ENCODE data around the gene MED26.
"Not testable (repeated sequence)": the region's sequence is repeated elsewhere in the genome, so short reads cannot be mapped to it uniquely, and the experiment has no call there.

MED26 gene, protein sequence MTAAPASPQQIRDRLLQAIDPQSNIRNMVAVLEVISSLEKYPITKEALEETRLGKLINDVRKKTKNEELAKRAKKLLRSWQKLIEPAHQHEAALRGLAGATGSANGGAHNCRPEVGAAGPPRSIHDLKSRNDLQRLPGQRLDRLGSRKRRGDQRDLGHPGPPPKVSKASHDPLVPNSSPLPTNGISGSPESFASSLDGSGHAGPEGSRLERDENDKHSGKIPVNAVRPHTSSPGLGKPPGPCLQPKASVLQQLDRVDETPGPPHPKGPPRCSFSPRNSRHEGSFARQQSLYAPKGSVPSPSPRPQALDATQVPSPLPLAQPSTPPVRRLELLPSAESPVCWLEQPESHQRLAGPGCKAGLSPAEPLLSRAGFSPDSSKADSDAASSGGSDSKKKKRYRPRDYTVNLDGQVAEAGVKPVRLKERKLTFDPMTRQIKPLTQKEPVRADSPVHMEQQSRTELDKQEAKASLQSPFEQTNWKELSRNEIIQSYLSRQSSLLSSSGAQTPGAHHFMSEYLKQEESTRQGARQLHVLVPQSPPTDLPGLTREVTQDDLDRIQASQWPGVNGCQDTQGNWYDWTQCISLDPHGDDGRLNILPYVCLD

DNA sequence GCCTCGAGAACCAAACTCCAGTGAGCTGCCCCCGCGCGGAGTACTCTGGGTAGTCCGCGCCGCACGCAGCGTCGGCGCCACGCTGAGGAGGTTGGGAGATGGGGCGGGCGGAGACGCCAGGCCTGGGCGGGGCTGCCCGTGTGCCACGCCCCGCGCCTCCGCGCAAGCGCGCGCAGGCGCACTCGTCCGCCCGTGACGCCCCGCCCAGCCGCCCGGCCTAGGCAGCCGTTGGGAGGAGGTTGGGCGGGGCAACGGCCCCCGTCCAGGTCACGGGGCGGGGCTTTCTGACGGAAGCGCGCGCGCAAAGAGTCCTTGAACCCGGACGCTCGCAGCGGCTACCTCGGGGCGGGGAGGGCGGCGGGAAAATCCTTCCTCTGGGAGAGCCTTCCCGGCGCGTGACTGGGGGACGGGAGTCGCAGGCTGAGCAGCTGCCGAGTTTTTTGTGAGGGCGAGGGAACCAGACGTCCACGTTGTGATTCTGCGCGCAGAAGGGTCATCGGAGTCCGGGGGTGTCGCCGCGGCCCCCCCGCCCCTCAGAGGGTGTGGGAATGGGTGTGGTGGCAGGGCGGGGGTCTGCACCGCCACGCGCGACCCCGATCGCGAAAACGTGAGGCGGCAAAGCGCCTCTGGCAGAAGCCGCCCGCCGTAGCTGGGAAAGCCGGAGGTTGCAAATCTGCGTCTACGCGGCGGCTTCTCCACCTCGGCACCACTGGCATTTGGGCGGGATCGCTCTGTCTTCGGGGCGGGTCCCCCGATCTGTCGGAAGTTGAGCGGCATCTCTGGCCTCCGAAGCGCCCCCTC, at the start of gene MED26:
MED26 (minus strand) TSS at position 22 of the 801 bp plus-strand sequence. CDS start 261 bp downstream, outside the sequence.
- in situ Hi-C loops (cut with MboI; ENCODE audit: low sequenced_read_pairs, unreplicated experiment) = no loop called here
- DNase-seq (ENCODE audit: low spot score) = peak; percentile 99
- TF ChIP-seq, protein P1, sequence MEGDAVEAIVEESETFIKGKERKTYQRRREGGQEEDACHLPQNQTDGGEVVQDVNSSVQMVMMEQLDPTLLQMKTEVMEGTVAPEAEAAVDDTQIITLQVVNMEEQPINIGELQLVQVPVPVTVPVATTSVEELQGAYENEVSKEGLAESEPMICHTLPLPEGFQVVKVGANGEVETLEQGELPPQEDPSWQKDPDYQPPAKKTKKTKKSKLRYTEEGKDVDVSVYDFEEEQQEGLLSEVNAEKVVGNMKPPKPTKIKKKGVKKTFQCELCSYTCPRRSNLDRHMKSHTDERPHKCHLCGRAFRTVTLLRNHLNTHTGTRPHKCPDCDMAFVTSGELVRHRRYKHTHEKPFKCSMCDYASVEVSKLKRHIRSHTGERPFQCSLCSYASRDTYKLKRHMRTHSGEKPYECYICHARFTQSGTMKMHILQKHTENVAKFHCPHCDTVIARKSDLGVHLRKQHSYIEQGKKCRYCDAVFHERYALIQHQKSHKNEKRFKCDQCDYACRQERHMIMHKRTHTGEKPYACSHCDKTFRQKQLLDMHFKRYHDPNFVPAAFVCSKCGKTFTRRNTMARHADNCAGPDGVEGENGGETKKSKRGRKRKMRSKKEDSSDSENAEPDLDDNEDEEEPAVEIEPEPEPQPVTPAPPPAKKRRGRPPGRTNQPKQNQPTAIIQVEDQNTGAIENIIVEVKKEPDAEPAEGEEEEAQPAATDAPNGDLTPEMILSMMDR (IDR thresholded peaks at IDR 0.05; ENCODE audit: borderline replicate concordance, control extremely low read depth, extremely low read depth, insufficient read depth, missing control alignments) = no peak

DNA sequence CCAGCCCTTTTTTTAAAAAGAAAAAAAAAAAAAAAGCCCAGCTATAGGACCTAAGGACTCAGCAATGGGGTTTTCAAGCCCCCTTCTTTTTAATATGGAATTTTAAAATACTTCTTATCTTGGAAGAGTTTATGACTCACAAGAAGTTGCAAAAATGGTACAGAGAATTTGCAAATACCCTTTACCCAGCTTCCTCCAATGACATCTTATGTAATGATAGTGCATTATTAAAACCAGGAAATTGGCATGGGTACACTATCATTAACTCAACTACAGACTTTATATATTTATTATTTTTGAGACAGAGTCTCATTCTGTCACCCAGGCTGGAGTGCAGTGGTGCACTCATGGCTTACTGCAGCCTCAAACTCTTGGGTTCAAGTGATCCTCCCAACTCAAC, 49.1 kb upstream of the MED26 start:
- in situ Hi-C loops (cut with MboI; ENCODE audit: low sequenced_read_pairs, unreplicated experiment) = no loop called here
- no peak for DNase-seq (ENCODE audit: low spot score)
- TF ChIP-seq, protein P1 (IDR thresholded peaks at IDR 0.05; ENCODE audit: borderline replicate concordance, control extremely low read depth, extremely low read depth, insufficient read depth, missing control alignments) = no peak

DNA sequence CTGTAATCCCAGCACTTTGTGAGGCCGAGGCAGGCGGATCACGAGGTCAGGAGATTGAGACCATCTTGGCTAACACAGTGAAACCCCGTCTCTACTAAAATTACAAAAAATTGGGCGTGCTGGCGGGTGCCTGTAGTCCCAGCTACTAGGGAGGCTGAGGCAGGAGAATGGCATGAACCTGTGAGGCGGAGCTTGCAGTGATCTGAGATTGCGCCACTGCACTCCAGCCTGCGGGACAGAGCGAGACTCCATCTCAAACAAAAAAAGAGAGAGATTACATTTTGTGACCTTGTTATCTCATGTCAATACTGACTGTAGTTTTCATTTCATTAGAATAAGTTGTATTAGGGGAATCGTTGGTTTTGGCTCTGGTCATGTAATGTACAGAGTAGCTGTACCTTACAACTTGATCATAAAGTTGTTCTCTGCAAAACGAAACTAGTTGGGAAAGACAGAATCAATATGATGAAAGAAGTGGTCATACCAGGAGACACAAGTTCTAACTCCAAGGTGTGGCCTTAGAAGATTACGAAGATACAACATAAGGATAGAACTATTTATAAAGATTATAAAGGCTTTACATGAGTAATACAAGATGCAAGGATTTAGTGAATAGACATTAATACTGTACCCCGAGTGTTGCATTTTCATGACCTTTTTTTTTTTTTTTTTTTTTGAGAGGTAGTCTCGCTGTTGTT, 48.2 kb upstream of the MED26 start:
- no peak for DNase-seq (ENCODE audit: low spot score)
- in situ Hi-C loops (cut with MboI; ENCODE audit: low sequenced_read_pairs, unreplicated experiment) = no loop called here
- TF ChIP-seq, protein P1 (IDR thresholded peaks at IDR 0.05; ENCODE audit: borderline replicate concordance, control extremely low read depth, extremely low read depth, insufficient read depth, missing control alignments) = no peak

DNA sequence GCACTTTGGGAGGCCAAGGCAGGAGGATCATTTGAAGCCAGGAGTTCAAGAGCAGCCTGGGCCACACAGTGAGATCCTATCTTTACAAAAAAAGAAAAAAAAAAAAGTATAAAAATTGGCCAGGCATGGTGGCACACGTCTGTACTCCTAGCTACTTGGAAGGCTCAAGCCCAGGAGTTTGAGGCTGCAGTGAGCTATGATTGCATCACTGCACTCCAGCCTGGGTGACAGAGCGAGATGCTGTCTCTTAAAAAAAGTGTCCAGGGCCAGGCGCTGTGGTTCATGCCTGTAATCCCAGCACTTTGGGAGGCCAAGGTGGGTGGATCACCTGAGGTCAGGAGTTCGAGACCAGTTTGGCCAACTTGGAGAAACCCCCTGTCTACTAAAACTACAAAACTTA, 45.8 kb upstream of the MED26 start:
- DNase-seq (ENCODE audit: low spot score); in situ Hi-C loops (cut with MboI; ENCODE audit: low sequenced_read_pairs, unreplicated experiment): not testable (repeated sequence)

DNA sequence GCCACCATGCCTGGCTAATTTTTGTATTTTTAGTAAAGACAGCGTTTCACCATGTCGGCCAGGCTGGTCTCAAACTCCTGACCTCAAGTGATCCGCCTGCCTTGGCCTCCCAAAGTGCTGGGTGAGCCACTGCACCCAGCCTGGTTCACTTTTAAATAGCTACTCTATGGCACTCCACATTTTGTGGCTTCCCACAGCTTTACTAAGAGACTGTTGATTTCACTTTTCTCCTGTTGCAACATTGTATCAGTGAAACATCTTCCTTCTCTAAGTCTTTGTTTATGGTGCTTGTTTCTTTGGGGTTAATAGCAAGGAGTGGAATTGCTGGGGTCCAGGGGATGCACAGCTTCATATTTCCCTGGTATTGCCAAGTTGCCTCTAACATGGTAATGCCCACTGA, 45.2 kb upstream of the MED26 start:
- TF ChIP-seq, protein P1 (IDR thresholded peaks at IDR 0.05; ENCODE audit: borderline replicate concordance, control extremely low read depth, extremely low read depth, insufficient read depth, missing control alignments) = no peak
- DNase-seq (ENCODE audit: low spot score) = no peak
- in situ Hi-C loops (cut with MboI; ENCODE audit: low sequenced_read_pairs, unreplicated experiment) = no loop called here

DNA sequence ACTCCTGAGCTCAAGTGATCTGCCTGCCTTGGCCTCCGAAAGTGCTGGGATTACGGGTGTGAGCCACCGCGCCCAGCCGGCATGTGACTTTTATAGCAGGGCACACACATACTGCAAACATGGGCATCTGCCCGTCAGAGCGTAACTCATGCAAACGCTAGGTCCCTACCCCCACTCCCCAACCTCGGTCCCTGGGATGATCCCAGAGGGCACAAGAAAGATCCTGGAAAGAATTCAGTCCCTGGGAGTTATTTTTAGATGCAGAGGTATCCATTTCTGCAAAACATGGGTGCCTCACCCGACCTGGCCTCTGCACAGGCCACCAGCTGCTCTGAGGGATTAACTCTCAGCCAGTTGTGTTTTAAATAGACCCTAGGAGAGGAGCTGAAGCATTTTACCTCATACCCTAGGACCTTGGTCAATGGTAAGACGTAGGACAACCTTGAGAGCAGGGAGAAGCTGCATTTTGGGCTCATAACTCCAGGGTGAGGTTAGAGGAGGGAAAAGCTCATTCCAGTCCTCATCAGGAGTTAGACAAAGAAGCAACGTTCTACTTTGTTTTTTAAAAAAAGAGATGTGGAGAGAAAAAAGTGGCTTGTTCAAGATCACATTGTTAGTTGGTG, 43.8 kb upstream of the MED26 start:
- DNase-seq (ENCODE audit: low spot score) = no peak
- in situ Hi-C loops (cut with MboI; ENCODE audit: low sequenced_read_pairs, unreplicated experiment) = no loop called here
- TF ChIP-seq, protein P1 (IDR thresholded peaks at IDR 0.05; ENCODE audit: borderline replicate concordance, control extremely low read depth, extremely low read depth, insufficient read depth, missing control alignments) = no peak
